ENCODE measurements around the gene TLE4.

DNA sequence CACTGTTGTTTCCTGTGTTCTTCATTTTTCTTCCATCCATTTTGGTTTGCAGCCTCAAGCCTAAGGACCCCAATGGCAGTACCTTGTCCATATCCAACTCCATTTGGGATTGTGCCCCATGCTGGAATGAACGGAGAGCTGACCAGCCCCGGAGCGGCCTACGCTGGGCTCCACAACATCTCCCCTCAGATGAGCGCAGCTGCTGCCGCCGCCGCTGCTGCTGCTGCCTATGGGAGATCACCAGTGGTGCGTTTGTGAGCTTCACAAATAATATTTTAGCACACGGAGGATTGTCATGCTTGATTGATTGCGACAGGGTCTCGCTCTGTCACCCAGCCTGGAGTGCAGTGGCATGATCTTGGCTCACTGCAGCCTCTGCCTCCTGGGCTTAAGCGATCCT, 136.8 kb downstream of the TLE4 start:
- TF ChIP-seq, protein P1, sequence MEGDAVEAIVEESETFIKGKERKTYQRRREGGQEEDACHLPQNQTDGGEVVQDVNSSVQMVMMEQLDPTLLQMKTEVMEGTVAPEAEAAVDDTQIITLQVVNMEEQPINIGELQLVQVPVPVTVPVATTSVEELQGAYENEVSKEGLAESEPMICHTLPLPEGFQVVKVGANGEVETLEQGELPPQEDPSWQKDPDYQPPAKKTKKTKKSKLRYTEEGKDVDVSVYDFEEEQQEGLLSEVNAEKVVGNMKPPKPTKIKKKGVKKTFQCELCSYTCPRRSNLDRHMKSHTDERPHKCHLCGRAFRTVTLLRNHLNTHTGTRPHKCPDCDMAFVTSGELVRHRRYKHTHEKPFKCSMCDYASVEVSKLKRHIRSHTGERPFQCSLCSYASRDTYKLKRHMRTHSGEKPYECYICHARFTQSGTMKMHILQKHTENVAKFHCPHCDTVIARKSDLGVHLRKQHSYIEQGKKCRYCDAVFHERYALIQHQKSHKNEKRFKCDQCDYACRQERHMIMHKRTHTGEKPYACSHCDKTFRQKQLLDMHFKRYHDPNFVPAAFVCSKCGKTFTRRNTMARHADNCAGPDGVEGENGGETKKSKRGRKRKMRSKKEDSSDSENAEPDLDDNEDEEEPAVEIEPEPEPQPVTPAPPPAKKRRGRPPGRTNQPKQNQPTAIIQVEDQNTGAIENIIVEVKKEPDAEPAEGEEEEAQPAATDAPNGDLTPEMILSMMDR (IDR thresholded peaks at IDR 0.05): no peak
- TF ChIP-seq EP300 (IDR thresholded peaks at IDR 0.05; ENCODE audit: low read depth) (no peak), POLR2A (IDR thresholded peaks at IDR 0.05) (no peak)
